Parathyroid adenoma (tissue), 2 donors: ENCODE measurements around the gene C1R.

Experiments
- H2AFZ ChIP-seq: fragments of 300-600 bp; sonication (generic); one replicate; pipeline ENCODE4 v1.7.0; 2017; ENCODE audit warnings: antibody characterized with exemption, mild to moderate bottlenecking
- H3K27ac ChIP-seq: fragments of 300-600 bp; sonication (generic); one replicate; pipeline ENCODE4 v1.7.0; 2017
- H3K27me3 ChIP-seq: fragments of 300-600 bp; sonication (generic); one replicate; pipeline ENCODE4 v1.7.0; 2017; ENCODE audit warnings: low read length; ENCODE audit not compliant: control insufficient read depth, insufficient read depth
- H3K36me3 ChIP-seq: fragments of 300-600 bp; sonication (generic); one replicate; pipeline ENCODE4 v1.7.0; 2017; ENCODE audit warnings: low read length; ENCODE audit not compliant: control insufficient read depth, insufficient read depth
- H3K4me1 ChIP-seq: fragments of 300-600 bp; sonication (generic); one replicate; pipeline ENCODE4 v1.7.0; 2017; ENCODE audit warnings: control low read depth
- H3K4me2 ChIP-seq: fragments of 300-600 bp; sonication (generic); one replicate; pipeline ENCODE4 v1.7.0; 2017; ENCODE audit warnings: low read length
- H3K4me3 ChIP-seq: fragments of 300-600 bp; sonication (generic); one replicate; pipeline ENCODE4 v1.7.0; 2017; ENCODE audit warnings: low read depth, low read length
- H3K79me2 ChIP-seq: fragments of 300-600 bp; sonication (generic); one replicate; pipeline ENCODE4 v1.7.0; 2017; ENCODE audit warnings: control low read depth
- H3K9ac ChIP-seq: fragments of 300-600 bp; sonication (generic); one replicate; pipeline ENCODE4 v1.7.0; 2017; ENCODE audit warnings: mild to moderate bottlenecking
- H3K9me3 ChIP-seq: fragments of 300-600 bp; sonication (generic); one replicate; pipeline ENCODE4 v1.7.0; 2017; ENCODE audit warnings: low read length; ENCODE audit not compliant: control insufficient read depth
- CTCF ChIP-seq: fragments of 300-600 bp; sonication (generic); IDR thresholded peaks from one replicate; pipeline ENCODE4 v1.7.0; 2017; ENCODE audit warnings: antibody characterized with exemption, mild to moderate bottlenecking
- donor health status: primary hyperparathyroidism.

The C1R gene

GRCh38 chr12:7121324-7121723, 29.1 kb upstream of the C1R start:
- H3K4me1 ChIP-seq: peaks cover 3% of the 10 kb centered on the region
- H3K27me3 ChIP-seq: no peaks in the 10 kb centered on the region
- H3K36me3 ChIP-seq: no peaks in the 10 kb centered on the region
- H3K79me2 ChIP-seq: no peaks in the 10 kb centered on the region
- no peak overlapping the region for H2AFZ ChIP-seq
- no peaks in the 10 kb centered on the region for H3K9me3 ChIP-seq
- no peak overlapping the region for H3K27ac ChIP-seq
- no peak overlapping the region for H3K4me2 ChIP-seq
- no peak overlapping the region for H3K9ac ChIP-seq
- no peak overlapping the region for H3K4me3 ChIP-seq
- TF ChIP-seq CTCF: no peak

- Histone ChIP-seq H3K27ac (no peak overlapping the region), H3K36me3 (no peaks in the 10 kb centered on the region), H3K79me2 (no peaks in the 10 kb centered on the region), H3K4me2 (no peak overlapping the region), H3K9me3 (no peaks in the 10 kb centered on the region), H3K27me3 (no peaks in the 10 kb centered on the region), H3K9ac (no peak overlapping the region), H3K4me1 (peaks cover 3% of the 10 kb centered on the region), H2AFZ (no peak overlapping the region), H3K4me3 (no peak overlapping the region)
- TF ChIP-seq CTCF: no peak
Measured at GRCh38 chr12:7120166-7120565, 27.9 kb upstream of the C1R start.

GRCh38 chr12:7118881-7119280, 26.6 kb upstream of the C1R start:
- no peaks in the 10 kb centered on the region for H3K27me3 ChIP-seq
- peaks cover 3% of the 10 kb centered on the region for H3K4me1 ChIP-seq
- H3K79me2 ChIP-seq: no peaks in the 10 kb centered on the region
- no peaks in the 10 kb centered on the region for H3K9me3 ChIP-seq
- TF ChIP-seq CTCF: no peak
- H3K36me3 ChIP-seq: no peaks in the 10 kb centered on the region
- no peak overlapping the region for H2AFZ ChIP-seq
- H3K9ac ChIP-seq: no peak overlapping the region
- no peak overlapping the region for H3K4me3 ChIP-seq
- no peak overlapping the region for H3K27ac ChIP-seq
- H3K4me2 ChIP-seq: no peak overlapping the region

- Histone ChIP-seq H3K4me1 (no peaks in the 10 kb centered on the region), H3K9me3 (no peaks in the 10 kb centered on the region), H3K36me3 (no peaks in the 10 kb centered on the region), H3K27me3 (no peaks in the 10 kb centered on the region), H3K79me2 (no peaks in the 10 kb centered on the region), H2AFZ (no peak overlapping the region), H3K9ac (no peak overlapping the region), H3K4me2 (no peak overlapping the region), H3K4me3 (no peak overlapping the region), H3K27ac (no peak overlapping the region)
- no peak for TF ChIP-seq CTCF
Measured at GRCh38 chr12:7117670-7118069, 25.4 kb upstream of the C1R start.

- Histone ChIP-seq H3K4me2 (no peak overlapping the region), H3K4me1 (no peaks in the 10 kb centered on the region), H2AFZ (no peak overlapping the region), H3K9ac (no peak overlapping the region), H3K27ac (no peak overlapping the region), H3K9me3 (no peaks in the 10 kb centered on the region), H3K36me3 (no peaks in the 10 kb centered on the region), H3K4me3 (no peak overlapping the region), H3K27me3 (no peaks in the 10 kb centered on the region), H3K79me2 (no peaks in the 10 kb centered on the region)
- no peak for TF ChIP-seq CTCF
Measured at GRCh38 chr12:7116916-7117315, 24.7 kb upstream of the C1R start.
